KOPT-K1 (cell line): ENCODE data around the gene FITM2.
"Not testable (repeated sequence)": the region's sequence is repeated elsewhere in the genome, so short reads cannot be mapped to it uniquely, and the experiment has no call there.

Experiments
- H3K27ac ChIP-seq: fragments of 200-600 bp; sonication (generic); 2 replicates; pipeline ENCODE4 v1.5.1; 2016; ENCODE audit warnings: antibody characterized with exemption, mild to moderate bottlenecking, low read depth, low read length; ENCODE audit not compliant: poor library complexity, severe bottlenecking
- H3K36me3 ChIP-seq: fragments of 200-600 bp; sonication (generic); 2 replicates; pipeline ENCODE4 v1.5.1; 2017; ENCODE audit warnings: antibody characterized with exemption, mild to moderate bottlenecking, low read length, moderate library complexity; ENCODE audit not compliant: insufficient read depth
- H3K9me3 ChIP-seq: fragments of 200-600 bp; sonication (generic); 2 replicates; pipeline ENCODE4 v1.5.1; 2017; ENCODE audit warnings: antibody characterized with exemption, low read length, mild to moderate bottlenecking; ENCODE audit not compliant: insufficient read depth, poor library complexity, severe bottlenecking

FITM2 gene, protein sequence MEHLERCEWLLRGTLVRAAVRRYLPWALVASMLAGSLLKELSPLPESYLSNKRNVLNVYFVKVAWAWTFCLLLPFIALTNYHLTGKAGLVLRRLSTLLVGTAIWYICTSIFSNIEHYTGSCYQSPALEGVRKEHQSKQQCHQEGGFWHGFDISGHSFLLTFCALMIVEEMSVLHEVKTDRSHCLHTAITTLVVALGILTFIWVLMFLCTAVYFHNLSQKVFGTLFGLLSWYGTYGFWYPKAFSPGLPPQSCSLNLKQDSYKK

DNA sequence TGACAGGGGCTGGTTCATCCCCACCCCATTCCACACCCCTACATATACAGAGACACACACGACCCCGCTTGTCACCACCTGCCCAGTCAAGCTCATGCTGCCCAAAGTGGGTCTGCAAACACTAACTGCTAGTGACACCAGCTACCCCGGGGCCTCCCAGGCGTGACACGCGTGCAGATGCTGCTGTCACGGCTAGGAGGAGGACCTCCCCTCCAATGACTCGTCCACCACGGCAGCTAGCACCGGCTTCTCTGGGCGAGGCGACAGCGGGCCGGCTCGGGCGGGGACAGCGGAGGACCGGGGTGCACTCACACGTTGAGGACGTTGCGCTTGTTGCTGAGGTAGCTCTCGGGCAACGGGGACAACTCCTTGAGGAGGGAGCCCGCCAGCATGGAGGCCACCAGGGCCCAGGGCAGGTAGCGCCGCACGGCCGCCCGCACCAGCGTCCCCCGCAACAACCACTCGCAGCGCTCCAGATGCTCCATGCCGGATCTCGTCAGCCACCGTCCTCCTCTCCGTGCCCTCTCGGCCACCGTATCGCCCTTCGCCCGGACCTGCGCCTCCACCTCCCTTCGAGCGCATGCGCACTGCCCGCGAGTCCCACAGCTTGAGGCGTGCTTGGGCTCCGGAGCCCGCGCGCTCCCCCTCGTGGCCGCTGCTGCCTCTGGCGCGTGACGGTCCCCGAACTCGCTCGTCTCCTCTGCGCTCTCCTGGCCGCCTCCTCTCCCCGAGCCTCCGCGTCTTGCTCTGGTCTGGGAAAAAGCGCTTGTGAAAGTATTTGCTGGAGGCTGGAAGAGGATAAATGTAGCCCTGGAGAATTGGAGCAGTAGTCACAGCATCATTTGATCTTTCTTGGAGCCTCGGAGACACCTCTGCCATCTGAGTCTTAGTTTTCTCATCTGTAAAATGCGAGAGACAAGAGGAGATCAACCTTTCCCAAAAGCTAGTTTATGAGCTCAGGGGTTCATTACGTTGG is at the start of gene FITM2:
FITM2 (minus strand) TSS at position 539 of the 976 bp plus-strand sequence; CDS start at position 485, 54 bp downstream.
- Histone ChIP-seq H3K27ac (peak within 1 kb of the TSS; percentile 56), H3K9me3 (no peaks in the 10 kb centered on the region), H3K36me3 (no peaks in the 10 kb centered on the region)

DNA sequence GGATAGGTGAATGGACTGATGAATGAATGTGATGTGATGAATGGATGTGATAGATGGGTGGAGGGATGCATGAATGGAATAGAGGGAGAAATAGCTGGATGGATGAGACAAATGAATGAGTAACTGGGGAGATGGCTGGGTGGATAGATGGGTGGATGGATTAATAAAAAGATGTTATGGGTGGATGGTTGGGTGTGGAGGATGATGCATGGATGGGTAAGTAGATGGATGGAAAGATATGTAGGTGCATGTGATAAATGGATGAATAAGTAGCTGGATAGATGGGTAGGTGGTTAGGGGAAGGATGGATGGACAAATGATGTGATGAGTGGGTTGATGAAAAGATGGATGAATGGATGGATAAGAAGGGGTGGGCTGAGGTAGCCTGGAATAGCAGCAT is 49.2 kb upstream of the FITM2 start:
- no peaks in the 10 kb centered on the region for H3K9me3 ChIP-seq
- no peak overlapping the region for H3K27ac ChIP-seq
- H3K36me3 ChIP-seq: no peaks in the 10 kb centered on the region

DNA sequence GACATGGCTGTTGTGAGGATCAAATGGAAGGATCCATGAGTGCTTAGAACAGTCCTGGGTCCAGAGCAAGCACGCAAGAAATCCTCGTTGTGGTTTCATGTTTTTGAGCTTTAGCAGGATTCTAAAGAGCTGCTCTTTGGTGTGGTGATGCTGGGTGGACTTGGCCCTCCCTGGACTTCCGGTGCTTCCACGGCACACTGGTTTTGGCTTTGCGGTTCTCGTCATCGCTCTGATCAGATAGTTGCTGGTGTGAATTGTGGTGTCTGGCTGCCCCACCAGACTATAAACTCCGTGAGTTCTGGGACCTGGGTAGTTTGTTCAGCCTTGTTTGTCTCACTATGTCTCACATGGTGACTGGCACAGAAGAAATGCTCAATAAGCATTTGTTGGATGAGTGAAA is 47.8 kb upstream of the FITM2 start:
- Histone ChIP-seq H3K9me3 (no peaks in the 10 kb centered on the region), H3K27ac (no peak overlapping the region), H3K36me3 (no peaks in the 10 kb centered on the region)

DNA sequence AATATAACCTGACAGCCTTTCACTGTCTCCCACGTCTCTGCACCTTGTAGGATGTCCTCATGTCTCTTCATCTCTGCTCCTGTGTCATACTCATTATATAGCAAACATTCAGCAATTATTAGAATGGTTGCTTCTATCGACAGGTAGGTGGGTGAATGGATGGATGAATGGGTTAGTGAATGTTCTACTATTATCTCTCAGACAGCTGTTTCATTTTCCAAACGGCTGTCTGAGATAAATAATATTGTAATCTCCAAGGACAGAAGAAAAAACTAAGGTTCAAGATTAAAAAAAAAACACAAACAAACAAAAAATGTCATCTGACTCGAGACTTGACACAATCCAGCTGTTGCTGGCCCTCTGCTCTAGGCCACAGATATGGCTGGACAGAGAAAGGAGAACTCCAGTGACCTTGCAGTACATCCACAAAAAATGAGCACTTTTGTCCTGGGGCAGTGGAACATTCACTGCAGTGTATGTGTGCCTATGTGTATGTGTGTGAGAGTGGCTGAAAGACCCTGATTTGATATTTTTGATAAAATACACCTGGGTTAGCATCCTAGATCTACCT is 46.6 kb upstream of the FITM2 start:
- Histone ChIP-seq H3K36me3 (no peaks in the 10 kb centered on the region), H3K9me3 (no peaks in the 10 kb centered on the region), H3K27ac (no peak overlapping the region)

DNA sequence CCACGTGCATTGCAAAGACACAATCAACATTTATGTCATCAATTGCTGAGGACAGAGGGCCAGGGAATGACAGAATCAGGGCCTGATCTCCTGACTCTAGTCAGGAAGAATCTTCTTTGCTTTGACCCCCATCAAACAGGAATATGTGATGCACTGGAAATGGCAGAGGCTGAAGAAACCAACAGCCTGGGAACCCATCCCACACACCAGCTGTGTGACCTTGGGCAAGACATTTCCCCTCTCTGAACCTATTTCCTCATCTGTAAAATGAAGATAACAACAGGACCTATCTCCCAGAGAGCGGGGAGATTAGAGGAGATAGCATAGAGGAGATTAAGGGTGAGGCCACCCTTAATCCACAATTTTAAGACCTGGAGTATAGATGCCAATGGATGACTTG is 46.0 kb upstream of the FITM2 start:
- Histone ChIP-seq H3K27ac (no peak overlapping the region), H3K36me3 (no peaks in the 10 kb centered on the region), H3K9me3 (no peaks in the 10 kb centered on the region)

DNA sequence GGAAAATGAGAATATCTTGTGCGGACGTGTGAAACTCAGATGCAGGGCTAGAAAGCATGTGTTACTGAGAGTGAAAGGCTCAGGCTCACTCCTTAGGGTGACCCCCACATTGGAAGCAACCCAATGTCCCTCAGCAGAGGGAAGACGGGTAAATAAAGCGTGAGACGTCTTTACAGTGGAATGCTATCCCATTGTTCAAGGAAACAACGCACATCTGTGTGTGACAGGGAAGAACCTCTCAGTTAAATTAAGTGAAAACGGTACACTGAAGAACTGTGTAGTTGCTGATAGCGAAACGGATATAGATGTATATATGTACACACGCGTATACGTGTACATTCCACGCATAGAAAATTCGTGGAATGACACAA is 45.3 kb upstream of the FITM2 start:
- Histone ChIP-seq H3K27ac (no peak overlapping the region), H3K9me3 (no peaks in the 10 kb centered on the region), H3K36me3 (no peaks in the 10 kb centered on the region)

DNA sequence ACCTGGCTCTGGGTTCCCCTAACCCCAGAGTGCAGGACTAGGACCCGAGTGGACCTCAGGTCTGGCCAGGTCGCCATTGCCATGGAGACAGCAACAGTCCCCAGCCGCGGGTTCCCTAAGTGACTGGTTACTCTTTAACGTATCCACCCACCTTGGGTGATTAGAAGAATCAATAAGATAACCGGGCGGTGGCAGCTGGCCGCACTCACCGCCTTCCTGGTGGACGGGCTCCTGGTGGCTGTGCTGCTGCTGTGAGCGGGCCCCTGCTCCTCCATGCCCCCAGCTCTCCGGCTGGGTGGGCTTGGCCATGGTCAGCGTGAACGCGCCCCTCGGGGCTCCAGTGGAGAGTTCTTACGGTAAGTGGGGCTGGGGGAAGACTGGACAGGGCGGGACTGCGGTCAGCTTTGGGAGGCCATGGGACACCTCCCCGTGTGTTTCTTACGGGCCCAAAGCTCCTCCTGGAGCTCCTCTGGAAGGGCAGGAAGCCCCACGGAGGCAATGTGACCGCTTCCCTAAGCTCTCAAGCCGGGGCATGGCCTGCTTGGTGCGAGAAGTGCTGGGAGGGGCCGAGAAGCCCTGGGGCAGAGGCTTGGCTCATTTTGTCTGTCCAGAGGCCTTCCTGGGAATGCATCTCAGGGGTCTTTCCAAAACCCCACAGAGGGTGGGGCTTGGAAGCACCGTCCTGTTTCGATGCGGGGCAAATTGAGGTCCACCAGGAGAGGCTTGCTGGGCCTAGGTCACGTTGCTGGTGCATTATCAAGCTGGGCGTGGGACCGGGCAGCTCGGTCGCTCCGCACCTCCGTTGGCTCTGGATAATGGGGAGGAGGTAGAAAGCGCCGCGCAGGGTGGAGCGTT is 44.7 kb upstream of the FITM2 start, which contains the start of gene HNF4A:
HNF4A (plus strand) TSS at position 202 of the 855 bp plus-strand sequence; CDS start at position 308, 106 bp downstream.
- no peaks in the 10 kb centered on the region for H3K36me3 ChIP-seq
- H3K9me3 ChIP-seq: no peaks in the 10 kb centered on the region
- H3K27ac ChIP-seq: no peak within 1 kb of the TSS

DNA sequence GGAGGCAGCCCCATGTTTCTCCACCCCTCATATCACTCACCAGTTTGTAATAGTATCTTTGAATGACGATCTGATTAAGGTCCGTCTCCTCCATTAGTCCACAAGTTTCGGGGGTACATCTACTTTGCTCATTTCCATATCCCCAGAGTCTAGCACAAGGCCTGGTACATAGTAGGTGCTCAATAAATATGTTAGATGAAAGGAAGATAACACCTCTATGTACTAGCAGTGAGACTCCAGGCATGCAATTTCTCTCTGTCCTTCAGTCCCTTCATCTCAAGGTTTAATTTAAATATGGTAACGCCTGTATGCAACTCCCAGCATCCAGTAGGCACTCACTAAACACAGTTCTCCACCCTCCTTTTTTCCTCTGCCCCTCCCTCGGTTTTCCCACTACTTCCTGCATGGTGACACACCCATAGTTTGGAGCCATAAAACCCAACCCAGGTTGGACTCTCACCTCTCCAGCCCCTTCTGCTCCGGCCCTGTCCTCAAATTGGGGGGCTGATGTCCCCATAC is 44.0 kb upstream of the FITM2 start:
- H3K36me3 ChIP-seq: no peaks in the 10 kb centered on the region
- H3K9me3 ChIP-seq: no peaks in the 10 kb centered on the region
- no peak overlapping the region for H3K27ac ChIP-seq

DNA sequence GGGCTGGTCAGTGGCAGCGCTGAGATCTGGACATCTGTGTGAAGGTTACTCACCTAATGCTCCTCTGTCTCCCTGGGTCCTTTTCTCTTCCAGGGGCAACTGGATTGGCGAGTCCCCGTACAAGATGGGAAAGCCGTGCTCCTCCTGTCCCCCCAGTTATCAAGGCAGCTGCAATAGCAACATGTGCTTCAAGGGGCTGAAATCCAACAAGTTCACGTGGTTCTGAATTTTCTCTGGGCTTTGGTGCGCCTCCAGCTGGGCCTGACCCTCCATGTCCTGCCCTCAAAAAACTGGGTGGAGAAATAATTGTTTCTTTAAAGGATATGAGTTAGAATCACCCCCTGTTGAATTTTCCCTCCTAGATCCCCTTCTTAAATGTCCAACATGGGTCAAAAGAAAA is 39.6 kb upstream of the FITM2 start:
- Histone ChIP-seq H3K27ac (no peak overlapping the region), H3K36me3 (no peaks in the 10 kb centered on the region), H3K9me3 (no peaks in the 10 kb centered on the region)

DNA sequence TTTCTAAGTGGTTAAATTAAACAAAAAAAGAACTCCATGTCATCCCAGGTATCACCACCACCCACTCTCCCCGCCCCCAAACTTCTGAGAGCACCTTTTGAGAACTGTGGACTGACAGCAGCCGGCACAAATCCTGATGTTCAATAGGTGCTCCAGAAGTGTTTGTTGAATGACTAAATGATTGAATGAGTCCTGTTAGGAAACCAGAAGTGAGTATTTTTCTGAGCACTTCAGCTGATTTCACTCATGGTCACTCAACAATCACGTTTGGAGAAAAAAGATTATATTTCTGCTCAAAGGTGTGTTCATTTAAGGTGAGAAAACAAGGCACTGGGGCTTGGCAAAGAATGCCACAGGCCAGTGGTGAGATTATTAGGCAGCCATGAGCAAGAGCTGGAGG is 38.3 kb upstream of the FITM2 start:
- no peak overlapping the region for H3K27ac ChIP-seq
- no peaks in the 10 kb centered on the region for H3K9me3 ChIP-seq
- H3K36me3 ChIP-seq: no peaks in the 10 kb centered on the region

DNA sequence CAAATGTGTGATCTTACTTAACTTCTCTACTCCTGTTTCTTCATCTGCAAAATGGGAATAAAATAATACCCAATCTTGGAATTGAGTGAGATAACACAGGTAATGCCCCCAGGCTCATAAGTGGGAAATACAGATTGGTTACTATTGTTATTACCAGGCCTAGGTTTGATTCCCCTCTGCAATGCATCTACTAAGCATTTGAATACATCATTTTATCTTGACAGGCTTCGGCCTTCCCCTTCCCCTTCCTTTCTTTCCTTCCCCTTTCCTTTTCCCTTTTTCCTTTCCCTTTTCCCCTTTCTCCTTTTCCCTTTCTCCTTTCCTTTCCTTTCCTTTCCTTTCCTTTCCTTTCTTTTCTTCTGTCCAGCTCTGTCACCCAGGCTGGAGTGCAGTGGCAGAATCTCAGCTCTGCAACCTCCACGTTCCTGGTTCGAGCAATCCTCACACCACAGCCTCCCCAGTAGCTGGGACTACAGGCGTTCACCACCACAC is 37.2 kb upstream of the FITM2 start:
- no peaks in the 10 kb centered on the region for H3K9me3 ChIP-seq
- H3K36me3 ChIP-seq: no peaks in the 10 kb centered on the region
- no peak overlapping the region for H3K27ac ChIP-seq

DNA sequence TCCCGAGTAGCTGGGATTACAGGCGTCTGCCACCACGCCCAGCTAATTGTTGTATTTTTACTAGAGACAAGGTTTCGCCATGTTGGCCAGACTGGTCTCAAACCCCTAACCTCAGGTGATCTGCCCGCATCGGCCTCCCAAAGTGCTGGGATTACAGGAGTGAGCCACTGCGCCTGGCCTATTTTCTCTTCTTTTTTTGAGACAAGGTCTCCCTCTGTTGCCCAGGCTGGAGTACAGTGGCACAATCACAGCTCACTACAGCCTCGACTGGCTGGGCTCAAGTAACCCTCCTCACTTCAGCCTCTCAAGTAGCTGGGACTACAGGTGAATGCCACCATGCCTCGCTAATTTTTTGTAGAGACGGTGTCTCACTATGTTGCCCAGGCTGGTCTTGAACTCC is 34.9 kb upstream of the FITM2 start:
- not testable (repeated sequence) for H3K36me3 ChIP-seq, H3K27ac ChIP-seq, H3K9me3 ChIP-seq

DNA sequence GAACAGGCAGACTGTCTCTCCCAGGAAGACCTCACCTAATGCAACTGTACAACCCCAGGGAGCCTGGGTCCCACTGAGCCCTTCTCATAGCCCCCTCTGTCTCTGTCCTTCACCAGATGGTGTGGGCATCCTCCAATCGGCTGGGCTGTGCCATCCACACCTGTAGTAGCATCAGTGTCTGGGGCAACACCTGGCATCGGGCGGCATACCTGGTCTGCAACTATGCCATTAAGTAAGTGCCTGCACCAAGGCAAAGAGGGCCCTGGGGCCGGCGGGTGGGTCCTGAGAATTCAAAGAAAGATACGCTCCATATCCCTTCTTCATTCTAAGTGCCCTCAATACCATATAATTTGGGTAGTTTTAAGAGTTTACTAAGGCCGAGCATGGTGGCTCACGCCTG is 34.1 kb upstream of the FITM2 start:
- H3K9me3 ChIP-seq: no peaks in the 10 kb centered on the region
- H3K36me3 ChIP-seq: no peaks in the 10 kb centered on the region
- H3K27ac ChIP-seq: no peak overlapping the region

DNA sequence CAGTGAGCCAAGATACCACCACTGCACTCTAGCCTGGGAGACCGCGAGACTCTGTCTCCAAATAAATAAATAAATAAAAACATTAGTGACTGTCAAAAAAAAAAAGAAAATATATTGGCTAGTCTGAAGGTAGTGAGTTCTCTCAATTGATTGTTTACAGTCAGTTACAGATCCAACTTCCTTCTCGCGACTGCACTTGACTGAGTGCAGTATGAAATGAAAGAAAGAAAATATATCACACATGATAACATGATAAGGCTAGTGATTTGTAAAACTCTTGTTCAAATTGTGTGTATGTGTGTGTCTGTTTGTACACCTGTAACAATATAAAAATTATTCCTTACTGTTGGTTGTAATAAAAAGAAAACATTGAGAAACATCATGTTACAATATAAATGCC is 33.7 kb upstream of the FITM2 start:
- Histone ChIP-seq H3K36me3 (no peaks in the 10 kb centered on the region), H3K9me3 (no peaks in the 10 kb centered on the region), H3K27ac (no peak overlapping the region)
